Right atrium auricular region (tissue), 2 donors: ENCODE data around the gene LY9. TPM values are rescaled to one million over a fixed set of nuclear protein-coding genes. Genes with fewer than 3 reads are reported as not detected.
"Not testable (repeated sequence)": the region's sequence is repeated elsewhere in the genome, so short reads cannot be mapped to it uniquely, and the experiment has no call there.

Experiments used
- DNase-seq: peaks from one replicate; pipeline ENCODE4 v3.0.0-alpha.2; 2019; ENCODE audit warnings: low spot score
- H3K27ac ChIP-seq, 2 donors: fragments of 200-600 bp; sonication (generic); 1 replicate in 1 of 2; 2 replicates in 1 of 2; pipeline ENCODE4 v1.5.1; 2016 to 2019
- H3K27me3 ChIP-seq, 2 donors: fragments of 200-600 bp; sonication (generic); one replicate each; pipeline versions ENCODE4 v1.5.1 to v1.6.0; 2017 to 2019
- H3K36me3 ChIP-seq: fragments of 200-600 bp; sonication (generic); one replicate; pipeline ENCODE4 v1.5.1; 2016
- H3K4me1 ChIP-seq, 2 donors: fragments of 200-600 bp; sonication (generic); one replicate each; pipeline versions ENCODE4 v1.5.1 to v1.6.0; 2017 to 2019
- H3K4me3 ChIP-seq, 2 donors: fragments of 200-600 bp; sonication (generic); 1 replicate in 1 of 2; 2 replicates in 1 of 2; pipeline ENCODE4 v1.5.1; 2017 to 2019; ENCODE audit warnings: mild to moderate bottlenecking in 1 of 2, moderate library complexity in 1 of 2
- H3K9me3 ChIP-seq, 2 donors: fragments of 200-600 bp; sonication (generic); one replicate each; pipeline ENCODE4 v1.5.1; 2019
- CTCF ChIP-seq, 2 donors: fragments of 200-600 bp; sonication (generic); IDR thresholded peaks; one replicate each; pipeline ENCODE4 v1.5.1; 2019; ENCODE audit warnings: antibody characterized with exemption in 2 of 2
- total RNA-seq, 2 donors: library from RNA; depleted of rRNA; stranded (reverse); fragments of >200 nt; gene quantifications; one replicate each; pipeline ENCODE4 v1.1.0, GENCODE V29; 2016

The LY9 gene
- total RNA-seq, 2 donors from 2014 or later = 0.19 to 0.20 TPM

- DNase-seq = no peak
- no peaks in the 10 kb centered on the region for H3K4me1 ChIP-seq
- H3K9me3 ChIP-seq = no peaks in the 10 kb centered on the region
- no peak overlapping the region for H3K4me3 ChIP-seq
- TF ChIP-seq CTCF (IDR thresholded peaks at IDR 0.05) = no peak
- no peaks in the 10 kb centered on the region for H3K27me3 ChIP-seq
- no peaks in the 10 kb centered on the region for H3K36me3 ChIP-seq
- no peak overlapping the region for H3K27ac ChIP-seq
Observed at GRCh38 chr1:160863774-160864131, 67.8 kb downstream of the LY9 start.

GRCh38 chr1:160864173-160864572 is 68.2 kb downstream of the LY9 start:
- no peak overlapping the region for H3K4me3 ChIP-seq
- no peaks in the 10 kb centered on the region for H3K36me3 ChIP-seq

GRCh38 chr1:160865337-160865736 is 69.4 kb downstream of the LY9 start:
- no peak for TF ChIP-seq CTCF (IDR thresholded peaks at IDR 0.05)
- Histone ChIP-seq H3K4me1 (no peaks in the 10 kb centered on the region), H3K36me3 (no peaks in the 10 kb centered on the region), H3K9me3 (no peaks in the 10 kb centered on the region), H3K4me3 (no peak overlapping the region), H3K27ac (no peak overlapping the region), H3K27me3 (no peaks in the 10 kb centered on the region)
- DNase-seq = no peak

More at GRCh38 chr1:160864173-160864572, 68.2 kb downstream of the LY9 start:
- no peak overlapping the region for H3K27ac ChIP-seq
- no peaks in the 10 kb centered on the region for H3K9me3 ChIP-seq
- H3K4me1 ChIP-seq = no peaks in the 10 kb centered on the region
- no peak for TF ChIP-seq CTCF (IDR thresholded peaks at IDR 0.05)
- H3K27me3 ChIP-seq = no peaks in the 10 kb centered on the region
- no peak for DNase-seq

GRCh38 chr1:160866001-160866694 is 70.2 kb downstream of the LY9 start:
- no peaks in the 10 kb centered on the region for H3K9me3 ChIP-seq
- no peaks in the 10 kb centered on the region for H3K36me3 ChIP-seq
- TF ChIP-seq CTCF (IDR thresholded peaks at IDR 0.05) = no peak
- no peak for DNase-seq
- H3K27me3 ChIP-seq = no peaks in the 10 kb centered on the region
- H3K27ac ChIP-seq = no peak overlapping the region
- H3K4me1 ChIP-seq = no peaks in the 10 kb centered on the region
- no peak overlapping the region for H3K4me3 ChIP-seq

- Histone ChIP-seq H3K4me1 (no peaks in the 10 kb centered on the region), H3K4me3 (no peak overlapping the region), H3K27ac (no peak overlapping the region), H3K9me3 (no peaks in the 10 kb centered on the region), H3K27me3 (no peaks in the 10 kb centered on the region), H3K36me3 (no peaks in the 10 kb centered on the region)
- no peak for TF ChIP-seq CTCF (IDR thresholded peaks at IDR 0.05)
- DNase-seq = no peak
Observed at GRCh38 chr1:160866695-160867260, 70.8 kb downstream of the LY9 start.

GRCh38 chr1:160867651-160868050 is 71.7 kb downstream of the LY9 start:
- not testable (repeated sequence) for H3K27me3 ChIP-seq, H3K9me3 ChIP-seq, H3K36me3 ChIP-seq, H3K27ac ChIP-seq, H3K4me1 ChIP-seq, H3K4me3 ChIP-seq, DNase-seq
